ENCODE measurements around the gene SYNDIG1. TPM values are rescaled to one million over a fixed set of nuclear protein-coding genes. Genes with fewer than 3 reads are reported as not detected.

Gene SYNDIG1
- polyA plus RNA-seq, 1 donor from 2014 or later: 0.22 TPM

GRCh38 chr20:24568842-24569241 is 99.4 kb downstream of the SYNDIG1 start:
- no peak overlapping the region for H3K27ac ChIP-seq (ENCODE audit: low read length)
- H3K9me2 ChIP-seq (ENCODE audit: insufficient read depth, low read length): no peaks in the 10 kb centered on the region
- no peak overlapping the region for H3K9ac ChIP-seq (ENCODE audit: low read length)
- H3K4me2 ChIP-seq (ENCODE audit: low read length): no peak overlapping the region
- no peaks in the 10 kb centered on the region for H3K27me3 ChIP-seq (ENCODE audit: insufficient read depth, low read depth, low read length)
- no peaks in the 10 kb centered on the region for H4K20me1 ChIP-seq (ENCODE audit: insufficient read depth)
- TF ChIP-seq REST (IDR thresholded peaks at IDR 0.05; ENCODE audit: borderline replicate concordance) (no peak), TAF1 (IDR thresholded peaks at IDR 0.05; ENCODE audit: low read depth) (no peak), POLR2AphosphoS5 (IDR thresholded peaks at IDR 0.05) (no peak), CTCF (IDR thresholded peaks at IDR 0.05; ENCODE audit: poor library complexity, severe bottlenecking) (no peak), EP300 (conservative IDR thresholded peaks at IDR 0.05; ENCODE audit: poor library complexity, severe bottlenecking) (no peak), SMC3 (conservative IDR thresholded peaks at IDR 0.05; ENCODE audit: poor library complexity) (no peak), RAD21 (conservative IDR thresholded peaks at IDR 0.05) (no peak), MXI1 (conservative IDR thresholded peaks at IDR 0.05; ENCODE audit: poor library complexity, severe bottlenecking) (no peak), EZH2 (IDR thresholded peaks at IDR 0.05; ENCODE audit: borderline replicate concordance, insufficient read depth, low read length, poor library complexity, severe bottlenecking) (no peak)
- H3K9me3 ChIP-seq (ENCODE audit: low read length): no peaks in the 10 kb centered on the region
- H3K79me2 ChIP-seq (replicated peaks; ENCODE audit: insufficient read depth, low read length): no peaks in the 10 kb centered on the region
- H2AFZ ChIP-seq (ENCODE audit: low read depth, low read length): no peak overlapping the region
- no peaks in the 10 kb centered on the region for H3K36me3 ChIP-seq (ENCODE audit: insufficient read depth, low read length)
- no peak overlapping the region for H3K4me3 ChIP-seq (ENCODE audit: low read length)
- H3F3A ChIP-seq (ENCODE audit: insufficient read depth, low read length, poor library complexity, severe bottlenecking): no peaks in the 10 kb centered on the region

GRCh38 chr20:24571159-24571558 is 101.7 kb downstream of the SYNDIG1 start:
- Histone ChIP-seq H3F3A (ENCODE audit: insufficient read depth, low read length, poor library complexity, severe bottlenecking) (no peaks in the 10 kb centered on the region), H3K9me3 (ENCODE audit: low read length) (no peaks in the 10 kb centered on the region), H3K9ac (ENCODE audit: low read length) (no peak overlapping the region), H3K4me2 (ENCODE audit: low read length) (no peak overlapping the region), H3K27me3 (ENCODE audit: insufficient read depth, low read depth, low read length) (no peaks in the 10 kb centered on the region), H2AFZ (ENCODE audit: low read depth, low read length) (no peak overlapping the region), H3K9me2 (ENCODE audit: insufficient read depth, low read length) (no peaks in the 10 kb centered on the region), H3K79me2 (replicated peaks; ENCODE audit: insufficient read depth, low read length) (no peaks in the 10 kb centered on the region), H3K36me3 (ENCODE audit: insufficient read depth, low read length) (no peaks in the 10 kb centered on the region), H3K4me3 (ENCODE audit: low read length) (no peak overlapping the region), H3K27ac (ENCODE audit: low read length) (no peak overlapping the region), H4K20me1 (ENCODE audit: insufficient read depth) (no peaks in the 10 kb centered on the region)
- TF ChIP-seq EP300 (conservative IDR thresholded peaks at IDR 0.05; ENCODE audit: poor library complexity, severe bottlenecking) (no peak), POLR2AphosphoS5 (IDR thresholded peaks at IDR 0.05) (no peak), EZH2 (IDR thresholded peaks at IDR 0.05; ENCODE audit: borderline replicate concordance, insufficient read depth, low read length, poor library complexity, severe bottlenecking) (no peak), CTCF (IDR thresholded peaks at IDR 0.05; ENCODE audit: poor library complexity, severe bottlenecking) (no peak), SMC3 (conservative IDR thresholded peaks at IDR 0.05; ENCODE audit: poor library complexity) (no peak), TAF1 (IDR thresholded peaks at IDR 0.05; ENCODE audit: low read depth) (no peak), MXI1 (conservative IDR thresholded peaks at IDR 0.05; ENCODE audit: poor library complexity, severe bottlenecking) (no peak), RAD21 (conservative IDR thresholded peaks at IDR 0.05) (no peak), REST (IDR thresholded peaks at IDR 0.05; ENCODE audit: borderline replicate concordance) (no peak)
